GM19328 (cell line): ENCODE data around the gene STIM1.
"Not testable (repeated sequence)": the region's sequence is repeated elsewhere in the genome, so short reads cannot be mapped to it uniquely, and the experiment has no call there.

ENCODE experiments used
- ATAC-seq: cut with Tn5 transposase; IDR thresholded peaks from one replicate; pipeline ENCODE4 v1.9.1; 2021; ENCODE audit warnings: mild to moderate bottlenecking, moderate library complexity; ENCODE audit not compliant: unreplicated experiment

STIM1 gene

GRCh38 chr11:3854977-3855807, at the start of gene STIM1:
STIM1 (plus strand) TSS chr11:3855664; CDS start chr11:3856271, 607 bp downstream.
- ATAC-seq = peak; percentile 62

- peak; percentile 59 for ATAC-seq
Measured at GRCh38 chr11:3807909-3808860, 47.3 kb upstream of the STIM1 start, which contains the start of gene PGAP2. PGAP2 (plus strand) TSS chr11:3808560; CDS start chr11:3811260, 2,700 bp downstream.

- peak; percentile 54 for ATAC-seq
Measured at GRCh38 chr11:3808861-3809623, 46.4 kb upstream of the STIM1 start.

- no peak for ATAC-seq
Measured at GRCh38 chr11:3809624-3809928, 45.9 kb upstream of the STIM1 start.

GRCh38 chr11:3810446-3810845, 45.0 kb upstream of the STIM1 start:
- no peak for ATAC-seq

GRCh38 chr11:3810951-3811350, 44.5 kb upstream of the STIM1 start:
- no peak for ATAC-seq

GRCh38 chr11:3814832-3815231, 40.6 kb upstream of the STIM1 start:
- ATAC-seq = not testable (repeated sequence)

GRCh38 chr11:3815845-3816244, 39.6 kb upstream of the STIM1 start:
- ATAC-seq = no peak

- ATAC-seq = no peak
Measured at GRCh38 chr11:3816673-3817072, 38.8 kb upstream of the STIM1 start.

GRCh38 chr11:3817181-3817800, 38.2 kb upstream of the STIM1 start:
- no peak for ATAC-seq

- no peak for ATAC-seq
Measured at GRCh38 chr11:3820971-3821370, 34.5 kb upstream of the STIM1 start.

GRCh38 chr11:3822312-3822711, 33.2 kb upstream of the STIM1 start:
- no peak for ATAC-seq

- ATAC-seq = no peak
Measured at GRCh38 chr11:3823303-3823702, 32.2 kb upstream of the STIM1 start.

- no peak for ATAC-seq
Measured at GRCh38 chr11:3823762-3824506, 31.5 kb upstream of the STIM1 start.

GRCh38 chr11:3824714-3825472, 30.6 kb upstream of the STIM1 start:
- no peak for ATAC-seq

GRCh38 chr11:3825473-3826154, 29.9 kb upstream of the STIM1 start:
- no peak for ATAC-seq

- ATAC-seq = no peak
Measured at GRCh38 chr11:3826721-3827120, 28.7 kb upstream of the STIM1 start.

GRCh38 chr11:3827434-3828186, 27.9 kb upstream of the STIM1 start:
- no peak for ATAC-seq
